Dedifferentiated amniotic fluid mesenchymal stem cell (primary cell): Measurements from ENCODE around the gene NFATC3.

ENCODE experiments used
- DNase-seq: peaks from one replicate; pipeline ENCODE4 v3.0.0-alpha.2; 2016; ENCODE audit errors: extremely low spot score

NFATC3 gene

GRCh38 chr16:68230956-68231355, 145.8 kb downstream of the NFATC3 start:
- DNase-seq = no peak

- DNase-seq = no peak
These were observed 146.4 kb downstream of the NFATC3 start for GRCh38 chr16:68231384-68232136.

- no peak for DNase-seq
These were observed 147.2 kb downstream of the NFATC3 start for GRCh38 chr16:68232335-68232734.

- no peak for DNase-seq
These were observed 148.1 kb downstream of the NFATC3 start for GRCh38 chr16:68233085-68233834.

GRCh38 chr16:68233835-68234187, 148.6 kb downstream of the NFATC3 start:
- DNase-seq = no peak

GRCh38 chr16:68234188-68235107, 149.3 kb downstream of the NFATC3 start:
- DNase-seq = no peak

- DNase-seq = no peak
These were observed 150.1 kb downstream of the NFATC3 start for GRCh38 chr16:68235108-68235886.

GRCh38 chr16:68235887-68236136, 150.6 kb downstream of the NFATC3 start, which contains the start of gene ESRP2:
ESRP2 (minus strand) TSS chr16:68236127; CDS start chr16:68236045, 82 bp downstream.
- DNase-seq = no peak

GRCh38 chr16:68236137-68236825, 151.1 kb downstream of the NFATC3 start:
- no peak for DNase-seq

GRCh38 chr16:68236826-68237242, 151.7 kb downstream of the NFATC3 start:
- no peak for DNase-seq

- DNase-seq = peak; percentile 95
These were observed 152.3 kb downstream of the NFATC3 start for GRCh38 chr16:68237243-68238028.

GRCh38 chr16:68238029-68238345, 152.8 kb downstream of the NFATC3 start:
- DNase-seq = no peak

- no peak for DNase-seq
These were observed 156.9 kb downstream of the NFATC3 start for GRCh38 chr16:68242085-68242484.

GRCh38 chr16:68242926-68243858, 158.0 kb downstream of the NFATC3 start:
- no peak for DNase-seq

GRCh38 chr16:68244481-68244902, 159.3 kb downstream of the NFATC3 start:
- DNase-seq = no peak

GRCh38 chr16:68244903-68245853, 160.0 kb downstream of the NFATC3 start, which contains the start of gene PLA2G15:
PLA2G15 (plus strand) TSS chr16:68245373; CDS start chr16:68245427, 54 bp downstream.
- peak; percentile 84 for DNase-seq

- DNase-seq = no peak
These were observed 161.0 kb downstream of the NFATC3 start for GRCh38 chr16:68246121-68246520.

GRCh38 chr16:68246666-68247065, 161.5 kb downstream of the NFATC3 start:
- no peak for DNase-seq
